HCT116 (cell line): ENCODE results near the gene ARVCF.

Experiments
- CTCF ChIP-seq, 3 experiments: fragments of 200-600 bp in 1 of 3; sonication (generic) in 1 of 3; IDR thresholded peaks in 2 of 3; conservative IDR thresholded peaks in 1 of 3; 2 replicates each; pipeline ENCODE4 v1.5.1; 2012 to 2017; ENCODE audit warnings: low read depth in 2 of 3, low read length in 2 of 3, antibody characterized with exemption in 1 of 3, borderline replicate concordance in 1 of 3, control low read depth in 1 of 3, mild to moderate bottlenecking in 1 of 3, mixed read lengths in 1 of 3, mixed run types in 1 of 3, moderate library complexity in 1 of 3; ENCODE audit not compliant: insufficient read depth in 1 of 3
- EZH2phosphoT487 ChIP-seq: fragments of 200-600 bp; IDR thresholded peaks from 2 replicates; pipeline ENCODE4 v1.6.1; 2018; ENCODE audit warnings: antibody characterized with exemption, borderline replicate concordance
- POLR2AphosphoS5 ChIP-seq: IDR thresholded peaks from 2 replicates; pipeline ENCODE4 v1.6.1; 2011; ENCODE audit warnings: mild to moderate bottlenecking, low read depth, low read length, moderate library complexity
- YY1 ChIP-seq: IDR thresholded peaks from 2 replicates; pipeline ENCODE4 v1.6.1; 2011; ENCODE audit warnings: low read length, low read depth, moderate library complexity, mild to moderate bottlenecking; ENCODE audit not compliant: insufficient replicate concordance; ENCODE audit errors: extremely low read depth

DNA sequence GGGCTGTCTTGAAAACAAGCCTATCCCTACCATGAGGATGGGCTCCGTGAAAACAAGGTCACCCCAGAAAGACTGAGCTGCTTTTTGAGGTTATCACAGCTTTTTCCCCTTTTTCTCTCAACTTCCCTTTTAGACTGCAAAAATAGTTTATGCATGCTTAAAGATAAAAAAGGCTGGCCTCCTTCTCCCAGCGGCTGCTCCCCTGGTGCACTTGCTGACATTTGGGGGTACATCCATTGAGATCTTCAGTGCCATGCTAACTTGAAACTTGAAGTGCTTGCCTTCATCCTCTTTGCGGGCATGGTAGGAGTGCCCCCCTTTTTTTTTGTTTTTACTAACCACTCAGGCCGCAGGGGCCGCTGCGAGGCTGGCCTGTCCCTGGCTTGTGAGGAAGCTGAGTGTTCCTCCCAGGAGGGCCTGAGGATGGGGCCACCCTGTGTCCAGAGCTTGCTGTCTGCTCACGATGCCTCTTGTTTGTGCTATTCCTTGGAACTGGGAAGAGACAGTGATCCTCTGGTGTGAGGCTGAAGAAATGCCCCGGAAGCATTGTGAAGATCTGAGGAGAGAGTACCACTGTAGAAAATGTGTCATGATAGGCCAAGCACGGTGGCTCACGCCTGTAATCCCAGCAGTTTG, 6.5 kb upstream of the ARVCF start:
- TF ChIP-seq CTCF (IDR thresholded peaks at IDR 0.05 in 2 of 3, conservative IDR thresholded peaks at IDR 0.05 in 1 of 3; ENCODE audit: borderline replicate concordance in 1 of 3, insufficient read depth in 1 of 3, low read depth in 2 of 3, low read length in 2 of 3) (no peak), EZH2phosphoT487 (no peak), YY1 (no peak), POLR2AphosphoS5 (no peak)
